ENCODE data around the gene SLC49A4. TPM values are rescaled to one million over a fixed set of nuclear protein-coding genes. Genes with fewer than 3 reads are reported as not detected.

The SLC49A4 gene
- total RNA-seq, 1 donor from 2014 or later: 14.5 TPM

DNA sequence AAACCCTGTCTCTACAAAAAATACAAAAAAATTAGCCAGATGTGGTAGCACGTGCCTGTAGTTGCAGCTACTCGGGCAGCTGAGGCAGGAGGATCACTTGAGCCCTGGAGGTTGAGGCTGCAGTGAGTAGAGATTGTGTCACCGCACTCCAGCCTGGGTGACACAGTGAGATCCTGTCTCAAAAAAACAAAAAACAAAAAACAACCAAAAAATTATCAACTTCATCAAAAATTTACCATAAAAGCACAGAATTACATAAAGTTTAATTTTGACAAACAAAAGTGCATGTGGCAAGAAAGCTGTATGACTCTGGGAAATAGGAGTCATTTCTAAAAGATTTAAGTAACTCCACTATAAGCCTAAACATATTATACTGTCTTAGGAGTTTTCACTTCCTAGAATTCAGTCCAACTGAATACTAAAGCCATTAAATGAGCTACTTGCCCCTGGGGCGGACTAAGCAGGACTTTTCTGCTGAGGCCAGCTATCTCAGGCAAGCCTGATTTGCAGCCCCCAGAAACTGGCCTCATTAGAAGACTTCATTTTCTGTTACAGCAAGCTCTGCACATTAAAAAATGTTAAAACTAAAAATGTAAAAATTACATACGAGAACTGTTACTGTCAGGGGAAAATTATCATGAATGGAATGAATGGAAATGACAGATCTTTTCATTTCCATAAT lies 24.2 kb upstream of the SLC49A4 start:
- no peak for DNase-seq
- Histone ChIP-seq H3K36me3 (peaks cover 27% of the 10 kb centered on the region), H3K27ac (replicated peaks) (no peak overlapping the region), H3K4me1 (peaks cover 5% of the 10 kb centered on the region), H3K27me3 (ENCODE audit: low read depth) (no peaks in the 10 kb centered on the region), H3K4me3 (no peak overlapping the region), H3K9me3 (replicated peaks) (no peaks in the 10 kb centered on the region)
- TF ChIP-seq, protein P1, sequence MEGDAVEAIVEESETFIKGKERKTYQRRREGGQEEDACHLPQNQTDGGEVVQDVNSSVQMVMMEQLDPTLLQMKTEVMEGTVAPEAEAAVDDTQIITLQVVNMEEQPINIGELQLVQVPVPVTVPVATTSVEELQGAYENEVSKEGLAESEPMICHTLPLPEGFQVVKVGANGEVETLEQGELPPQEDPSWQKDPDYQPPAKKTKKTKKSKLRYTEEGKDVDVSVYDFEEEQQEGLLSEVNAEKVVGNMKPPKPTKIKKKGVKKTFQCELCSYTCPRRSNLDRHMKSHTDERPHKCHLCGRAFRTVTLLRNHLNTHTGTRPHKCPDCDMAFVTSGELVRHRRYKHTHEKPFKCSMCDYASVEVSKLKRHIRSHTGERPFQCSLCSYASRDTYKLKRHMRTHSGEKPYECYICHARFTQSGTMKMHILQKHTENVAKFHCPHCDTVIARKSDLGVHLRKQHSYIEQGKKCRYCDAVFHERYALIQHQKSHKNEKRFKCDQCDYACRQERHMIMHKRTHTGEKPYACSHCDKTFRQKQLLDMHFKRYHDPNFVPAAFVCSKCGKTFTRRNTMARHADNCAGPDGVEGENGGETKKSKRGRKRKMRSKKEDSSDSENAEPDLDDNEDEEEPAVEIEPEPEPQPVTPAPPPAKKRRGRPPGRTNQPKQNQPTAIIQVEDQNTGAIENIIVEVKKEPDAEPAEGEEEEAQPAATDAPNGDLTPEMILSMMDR (IDR thresholded peaks at IDR 0.05; ENCODE audit: borderline replicate concordance): no peak
- intact Hi-C loops (cut with micrococcal nuclease): no loop called here

DNA sequence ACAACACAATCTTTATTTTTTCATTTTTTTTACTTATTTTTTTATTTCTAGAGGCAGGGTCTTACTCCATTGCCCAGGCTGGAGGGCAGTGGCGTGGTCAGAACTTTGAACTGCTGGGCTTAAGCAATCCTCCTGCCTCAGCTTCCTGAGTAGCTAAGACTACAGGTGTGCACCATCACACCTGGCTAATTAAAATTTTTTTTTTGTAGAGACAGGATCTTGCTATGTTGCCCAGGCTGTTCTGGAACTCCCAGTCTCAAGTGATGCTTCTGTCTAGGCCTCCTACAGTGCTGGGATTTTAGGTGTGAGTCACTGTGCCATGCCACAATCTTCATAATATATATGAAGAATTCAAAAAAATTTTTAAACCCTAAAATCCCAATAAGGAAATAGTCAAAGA lies 22.0 kb upstream of the SLC49A4 start:
- H3K4me1 ChIP-seq: peaks cover 18% of the 10 kb centered on the region

DNA sequence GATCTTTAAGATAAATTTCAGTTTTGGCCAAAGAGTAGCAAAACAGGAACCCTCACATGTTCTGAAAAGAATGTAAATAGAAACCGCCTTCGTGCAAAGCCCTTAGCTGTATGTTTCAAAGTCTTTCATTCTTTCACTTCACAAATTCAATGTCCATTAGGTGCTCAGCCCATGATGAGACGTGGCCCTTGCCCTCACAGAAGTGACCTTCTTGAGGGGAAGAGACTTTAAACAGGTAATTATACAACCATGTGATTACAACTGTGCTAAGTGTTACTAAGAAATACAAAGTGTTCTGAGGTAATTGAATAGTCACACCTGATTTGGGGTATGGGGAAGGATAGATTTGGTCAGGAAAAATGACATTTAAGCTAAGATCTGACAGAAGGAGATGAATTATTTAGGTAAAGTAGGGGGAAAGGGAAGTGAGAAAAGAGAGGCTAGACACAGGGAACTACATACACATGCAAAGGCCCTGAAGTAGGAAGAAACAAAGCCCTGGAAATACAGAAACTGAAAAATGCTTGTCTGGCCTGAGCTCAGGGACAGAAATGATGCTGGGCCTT lies 20.8 kb upstream of the SLC49A4 start:
- H3K4me1 ChIP-seq: peaks cover 18% of the 10 kb centered on the region
- no peak for DNase-seq
- TF ChIP-seq, protein P1 (IDR thresholded peaks at IDR 0.05; ENCODE audit: borderline replicate concordance): no peak
- no peak overlapping the region for H3K4me3 ChIP-seq
- H3K9me3 ChIP-seq (replicated peaks): no peaks in the 10 kb centered on the region
- intact Hi-C loops (cut with micrococcal nuclease): no loop called here
- H3K36me3 ChIP-seq: peaks cover 21% of the 10 kb centered on the region
- H3K27me3 ChIP-seq (ENCODE audit: low read depth): no peaks in the 10 kb centered on the region
- no peak overlapping the region for H3K27ac ChIP-seq (replicated peaks)

More for the DNA sequence above, 22.0 kb upstream of the SLC49A4 start:
- DNase-seq: no peak
- Histone ChIP-seq H3K9me3 (replicated peaks) (no peaks in the 10 kb centered on the region), H3K27ac (replicated peaks) (no peak overlapping the region), H3K36me3 (peaks cover 21% of the 10 kb centered on the region), H3K27me3 (ENCODE audit: low read depth) (no peaks in the 10 kb centered on the region), H3K4me3 (no peak overlapping the region)
- TF ChIP-seq, protein P1 (IDR thresholded peaks at IDR 0.05; ENCODE audit: borderline replicate concordance): no peak
- intact Hi-C loops (cut with micrococcal nuclease): no loop called here

GRCh38 chr3:122774564-122774963 lies 20.3 kb upstream of the SLC49A4 start:
- Histone ChIP-seq H3K4me3 (no peak overlapping the region), H3K36me3 (peaks cover 20% of the 10 kb centered on the region), H3K9me3 (replicated peaks) (no peaks in the 10 kb centered on the region), H3K27me3 (ENCODE audit: low read depth) (no peaks in the 10 kb centered on the region), H3K27ac (replicated peaks) (no peak overlapping the region), H3K4me1 (peaks cover 18% of the 10 kb centered on the region)
- no peak for DNase-seq
- intact Hi-C loops (cut with micrococcal nuclease): no loop called here
- TF ChIP-seq, protein P1 (IDR thresholded peaks at IDR 0.05; ENCODE audit: borderline replicate concordance): no peak

- intact Hi-C loops (cut with micrococcal nuclease): no loop called here
- no peak for DNase-seq
- no peaks in the 10 kb centered on the region for H3K9me3 ChIP-seq (replicated peaks)
- peaks cover 16% of the 10 kb centered on the region for H3K4me1 ChIP-seq
- H3K4me3 ChIP-seq: no peak overlapping the region
- H3K36me3 ChIP-seq: peaks cover 11% of the 10 kb centered on the region
- H3K27ac ChIP-seq (replicated peaks): no peak overlapping the region
- TF ChIP-seq, protein P1 (IDR thresholded peaks at IDR 0.05; ENCODE audit: borderline replicate concordance): no peak
- no peaks in the 10 kb centered on the region for H3K27me3 ChIP-seq (ENCODE audit: low read depth)
Observed at GRCh38 chr3:122776675-122777468, 18.0 kb upstream of the SLC49A4 start.

All from left ventricle myocardium inferior (tissue), 1 donor.